Stimulated activated CD8-positive, alpha-beta memory T cell treated with anti-CD3 and anti-CD28 coated beads, Interleukin-15, amount 100 ng/mL, for 1 hour (primary cell): ENCODE data around the gene DNAJC8.

Experiments used
- DNase-seq: peaks from one replicate; pipeline ENCODE4 v3.0.0-alpha.2; 2020; ENCODE audit warnings: low read depth

DNAJC8 gene

GRCh38 chr1:28170001-28170596, 62.7 kb downstream of the DNAJC8 start:
- no peak for DNase-seq

GRCh38 chr1:28163496-28164161, 69.2 kb downstream of the DNAJC8 start:
- no peak for DNase-seq

DNA sequence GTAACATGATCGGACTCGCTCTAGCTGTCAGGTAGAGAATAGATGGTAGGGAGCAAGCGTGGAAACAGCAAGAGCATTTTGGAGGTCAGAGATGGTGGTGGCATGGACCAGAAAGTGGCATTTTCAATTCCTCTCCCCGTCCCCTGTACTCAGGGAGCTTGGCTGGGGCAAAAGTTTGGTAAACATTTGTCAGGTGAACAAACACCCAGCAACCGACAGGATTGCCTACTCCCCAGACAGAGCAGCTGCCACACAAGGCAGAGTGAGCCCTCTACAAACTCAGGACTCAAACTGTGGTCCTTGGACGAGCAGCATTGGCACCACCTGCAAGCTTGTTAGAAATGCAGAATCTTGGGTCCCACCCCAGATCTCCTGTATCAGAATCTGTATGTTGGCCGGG, 70.7 kb downstream of the DNAJC8 start:
- no peak for DNase-seq

DNA sequence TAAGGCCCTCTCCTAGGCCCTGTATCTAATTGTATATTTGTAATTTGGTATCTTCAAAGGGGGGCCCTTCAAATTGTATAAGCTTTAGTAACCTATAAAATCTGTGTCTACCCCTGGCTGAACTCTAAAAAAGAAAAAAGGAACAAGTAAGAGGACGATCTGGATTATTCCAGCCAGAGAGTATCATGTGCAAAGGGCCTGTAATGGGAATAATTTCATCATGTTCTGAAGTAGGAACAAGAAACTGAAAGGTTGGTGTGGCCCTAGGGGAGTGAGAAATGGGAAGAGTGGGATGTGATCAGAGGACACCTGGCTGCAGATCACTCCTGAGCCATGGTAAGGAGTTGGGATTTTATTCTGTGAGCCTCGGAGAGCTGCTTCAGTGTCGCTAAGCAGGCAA, 71.1 kb downstream of the DNAJC8 start:
- no peak for DNase-seq

GRCh38 chr1:28160782-28161266, 72.0 kb downstream of the DNAJC8 start:
- no peak for DNase-seq

DNA sequence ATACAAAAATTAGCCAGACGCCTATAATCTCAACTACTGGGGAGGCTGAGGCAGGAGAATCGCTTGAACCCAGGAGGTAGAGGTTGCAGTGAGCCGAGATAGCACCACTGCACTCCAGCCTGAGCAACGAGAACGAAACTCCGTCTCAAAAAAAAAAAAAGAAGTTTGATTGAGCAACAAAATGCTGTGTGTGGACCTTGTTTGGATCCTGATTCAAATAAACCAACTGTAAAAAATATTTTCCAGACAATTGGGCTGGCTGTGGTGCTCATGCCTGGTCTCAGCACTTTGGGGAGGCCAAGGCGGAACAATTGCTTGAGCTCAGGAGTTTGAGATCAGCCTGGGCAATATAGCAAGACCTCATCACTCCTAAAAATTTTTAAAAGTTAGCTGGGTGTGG, 73.1 kb downstream of the DNAJC8 start:
- DNase-seq = no peak

- no peak for DNase-seq
Observed at GRCh38 chr1:28159243-28159642, 73.6 kb downstream of the DNAJC8 start.

- DNase-seq = no peak
Observed at GRCh38 chr1:28157894-28158293, 74.9 kb downstream of the DNAJC8 start.

- DNase-seq = no peak
Observed at GRCh38 chr1:28156821-28157220, 76.0 kb downstream of the DNAJC8 start.

DNA sequence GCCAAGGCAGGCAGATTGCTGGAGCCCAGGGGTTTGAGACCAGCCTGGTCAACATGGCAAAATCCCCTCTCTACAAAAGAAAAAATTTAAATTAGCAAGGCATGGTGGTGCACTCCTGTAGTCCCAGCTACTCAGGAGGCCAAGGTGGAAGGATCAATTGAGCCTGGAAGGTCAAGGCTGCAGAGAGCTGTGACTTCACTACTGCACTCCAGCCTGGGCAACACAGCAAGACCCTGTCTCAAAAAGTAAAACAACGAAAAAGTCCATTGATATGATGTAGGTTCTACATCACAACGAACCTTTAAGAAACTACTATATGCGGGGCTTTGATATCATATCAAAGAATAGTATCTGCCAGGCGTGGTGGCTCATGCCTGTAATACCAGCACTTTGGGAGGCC, 77.2 kb downstream of the DNAJC8 start:
- no peak for DNase-seq

- DNase-seq = no peak
Observed at GRCh38 chr1:28154078-28154594, 78.7 kb downstream of the DNAJC8 start.
